NCI-H345 (cell line): ENCODE results near the gene MAPKAP1.

ENCODE experiments used
- DNase-seq: peaks from one replicate; lab custom pipeline; 2025; lab: John Stamatoyannopoulos, UW

Gene MAPKAP1

GRCh38 chr9:125513668-125514413, 193.2 kb downstream of the MAPKAP1 start:
- DNase-seq, result no peak

- DNase-seq, result no peak
These were observed 193.7 kb downstream of the MAPKAP1 start for GRCh38 chr9:125513303-125513667.

- DNase-seq, result no peak
These were observed 195.0 kb downstream of the MAPKAP1 start for GRCh38 chr9:125511789-125512660.

- DNase-seq, result no peak
These were observed 196.0 kb downstream of the MAPKAP1 start for GRCh38 chr9:125510980-125511379.

- DNase-seq, result no peak
These were observed 197.5 kb downstream of the MAPKAP1 start for GRCh38 chr9:125509476-125509875.

GRCh38 chr9:125508249-125508648, 198.8 kb downstream of the MAPKAP1 start:
- DNase-seq, result no peak

GRCh38 chr9:125507226-125507625, 199.8 kb downstream of the MAPKAP1 start:
- DNase-seq, result no peak

- DNase-seq, result no peak
These were observed 201.0 kb downstream of the MAPKAP1 start for GRCh38 chr9:125505988-125506438.

- DNase-seq, result no peak
These were observed 202.4 kb downstream of the MAPKAP1 start for GRCh38 chr9:125504616-125505015.

GRCh38 chr9:125497906-125498305, 209.1 kb downstream of the MAPKAP1 start:
- DNase-seq, result no peak

GRCh38 chr9:125497478-125497877, 209.5 kb downstream of the MAPKAP1 start:
- DNase-seq, result no peak

- no peak for DNase-seq
These were observed 210.6 kb downstream of the MAPKAP1 start for GRCh38 chr9:125496313-125496834.

GRCh38 chr9:125495172-125496119, 211.6 kb downstream of the MAPKAP1 start:
- DNase-seq, result no peak

- no peak for DNase-seq
These were observed 212.4 kb downstream of the MAPKAP1 start for GRCh38 chr9:125494653-125494915.

- no peak for DNase-seq
These were observed 212.9 kb downstream of the MAPKAP1 start for GRCh38 chr9:125493881-125494652.

GRCh38 chr9:125493384-125493783, 213.6 kb downstream of the MAPKAP1 start:
- no peak for DNase-seq

- no peak for DNase-seq
These were observed 214.3 kb downstream of the MAPKAP1 start for GRCh38 chr9:125492719-125493118.

GRCh38 chr9:125487842-125488241, 219.2 kb downstream of the MAPKAP1 start:
- DNase-seq, result no peak

- no peak for DNase-seq
These were observed 220.4 kb downstream of the MAPKAP1 start for GRCh38 chr9:125486576-125486975.

- DNase-seq, result no peak
These were observed 220.9 kb downstream of the MAPKAP1 start for GRCh38 chr9:125486152-125486508.

GRCh38 chr9:125485471-125486151, 221.4 kb downstream of the MAPKAP1 start:
- no peak for DNase-seq
